GM18873 (cell line): Measurements from ENCODE around the gene EP400.
"Not testable (repeated sequence)": the region's sequence is repeated elsewhere in the genome, so short reads cannot be mapped to it uniquely, and the experiment has no call there.

ENCODE experiments used
- ATAC-seq: cut with Tn5 transposase; IDR thresholded peaks from one replicate; pipeline ENCODE4 v1.9.1; 2021; ENCODE audit warnings: mild to moderate bottlenecking, moderate library complexity, moderate number of reproducible peaks; ENCODE audit not compliant: unreplicated experiment, low FRiP score

EP400 gene

GRCh38 chr12:131947482-131948027, 2.2 kb upstream of the EP400 start:
- ATAC-seq, result no peak

- ATAC-seq, result no peak
Observed at GRCh38 chr12:131948166-131948712, 1.5 kb upstream of the EP400 start.

GRCh38 chr12:131948713-131949430, 870 bp upstream of the EP400 start:
- not testable (repeated sequence) for ATAC-seq

GRCh38 chr12:131950182-131950913, 606 bp downstream of the EP400 start:
- peak; percentile 27 for ATAC-seq

- not testable (repeated sequence) for ATAC-seq
Observed at GRCh38 chr12:131953810-131954209, 4.1 kb downstream of the EP400 start.

- not testable (repeated sequence) for ATAC-seq
Observed at GRCh38 chr12:131954460-131954859, 4.7 kb downstream of the EP400 start.

- no peak for ATAC-seq
Observed at GRCh38 chr12:131959116-131959515, 9.4 kb downstream of the EP400 start.

- ATAC-seq, result no peak
Observed at GRCh38 chr12:131959641-131960589, 10.2 kb downstream of the EP400 start.

GRCh38 chr12:131960590-131961325, 11.0 kb downstream of the EP400 start:
- not testable (repeated sequence) for ATAC-seq

GRCh38 chr12:131961328-131961727, 11.6 kb downstream of the EP400 start:
- ATAC-seq, result not testable (repeated sequence)

- ATAC-seq, result no peak
Observed at GRCh38 chr12:131962069-131962468, 12.3 kb downstream of the EP400 start.

GRCh38 chr12:131963381-131963780, 13.6 kb downstream of the EP400 start:
- ATAC-seq, result no peak

- no peak for ATAC-seq
Observed at GRCh38 chr12:131965073-131965472, 15.3 kb downstream of the EP400 start.

- ATAC-seq, result no peak
Observed at GRCh38 chr12:131971226-131971625, 21.5 kb downstream of the EP400 start.

- no peak for ATAC-seq
Observed at GRCh38 chr12:131975228-131975627, 25.5 kb downstream of the EP400 start.

- no peak for ATAC-seq
Observed at GRCh38 chr12:131979606-131980005, 29.9 kb downstream of the EP400 start.

- ATAC-seq, result no peak
Observed at GRCh38 chr12:131980263-131980662, 30.5 kb downstream of the EP400 start.

- no peak for ATAC-seq
Observed at GRCh38 chr12:131981388-131981787, 31.6 kb downstream of the EP400 start.

GRCh38 chr12:131982041-131982440, 32.3 kb downstream of the EP400 start:
- ATAC-seq, result no peak
